Mucosa of descending colon (tissue), 3 donors: ENCODE data around the gene COL11A2. TPM values are rescaled to one million over a fixed set of nuclear protein-coding genes. Genes with fewer than 3 reads are reported as not detected.

Source experiments
- ATAC-seq: fragments of 200-7000 bp; cut with Tn5 transposase; one replicate; pipeline ENCODE4 v1.9.1; 2020; ENCODE audit warnings: mild to moderate bottlenecking, moderate library complexity
- DNase-seq, 3 donors: peaks; one replicate each; pipeline ENCODE4 v3.0.0-alpha.2; 2020
- H3K36me3 ChIP-seq: fragments of 200-600 bp; one replicate; pipeline ENCODE4 v1.8.0; 2021; ENCODE audit warnings: low read depth, mild to moderate bottlenecking
- H3K4me1 ChIP-seq: fragments of 200-600 bp; one replicate; pipeline ENCODE4 v1.8.0; 2021; ENCODE audit warnings: low read depth, mild to moderate bottlenecking
- H3K4me3 ChIP-seq: fragments of 200-600 bp; one replicate; pipeline ENCODE4 v1.8.0; 2021; ENCODE audit warnings: mild to moderate bottlenecking
- H3K9me3 ChIP-seq: fragments of 200-600 bp; one replicate; pipeline ENCODE4 v1.8.0; 2021; ENCODE audit warnings: mild to moderate bottlenecking
- intact Hi-C, 2 donors: fragments of 100-400 bp; cut with DNase I in 1 of 2; cut with micrococcal nuclease in 1 of 2; formaldehyde crosslinking; loops; one replicate each; pipeline versions ENCODE4 v1.11.0 to v1.11.1; 2022; cut with DNase I, micrococcal nuclease
- total RNA-seq, 3 donors: library from RNA; stranded (reverse); fragmentation: NEBNext Ultra II Directional in 2 of 3; extraction: Animal tissue kit (Norgen Biotek cat#: 25700) in 2 of 3; gene quantifications; one replicate each; pipeline versions ENCODE4 v1.2.1 to v1.2.4, GENCODE V29; 2021 to 2023
- TF ChIP-seq, protein P1 (sequence below): fragments of 200-600 bp; IDR thresholded peaks from one replicate; pipeline ENCODE4 v1.8.0; 2022; ENCODE audit warnings: antibody characterized with exemption, mild to moderate bottlenecking
- donor health status: DM: no; HTN: no; CAD: no; lungs with moderate emphysema.
- donor health status: DM: no; HTN: no; CAD: no.
- donor health status: DM: no; HTN: yes; CAD: no.

COL11A2 gene
- total RNA-seq, 3 donors from 2014 or later, result 0.27 to 1.1 (median 0.52) TPM

DNA sequence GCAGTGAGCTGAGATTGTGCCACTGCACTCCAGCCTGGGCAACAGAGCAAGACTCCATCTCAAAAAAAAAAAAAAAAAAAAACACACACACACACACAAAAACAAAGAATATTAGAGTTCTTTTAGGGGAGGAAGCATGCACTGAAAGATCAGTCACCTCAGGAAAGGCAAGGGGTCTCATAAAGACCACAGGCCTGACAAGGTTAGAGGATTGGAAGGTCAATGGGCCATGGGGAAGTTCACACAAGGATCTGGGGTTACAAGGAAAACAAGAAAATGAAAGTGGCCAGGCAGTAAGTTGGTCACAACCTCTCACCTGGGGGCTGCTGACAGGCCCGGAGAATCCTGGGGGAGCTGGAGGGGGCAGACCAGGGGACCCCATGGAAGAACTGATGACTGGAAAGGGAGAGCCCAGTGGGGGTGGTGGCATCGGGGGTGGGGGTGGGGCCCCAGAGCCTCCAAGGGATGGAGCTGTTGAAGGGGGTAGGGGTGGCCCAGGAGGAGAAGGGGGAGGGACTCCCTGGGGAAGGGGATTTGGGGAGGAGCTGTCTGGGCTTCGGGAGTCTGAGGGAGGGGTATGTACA lies 6.7 kb upstream of the COL11A2 start:
- Histone ChIP-seq H3K36me3 (peaks cover 8% of the 10 kb centered on the region), H3K9me3 (no peaks in the 10 kb centered on the region), H3K4me3 (no peak overlapping the region), H3K4me1 (peaks cover 40% of the 10 kb centered on the region)
- TF ChIP-seq, protein P1, sequence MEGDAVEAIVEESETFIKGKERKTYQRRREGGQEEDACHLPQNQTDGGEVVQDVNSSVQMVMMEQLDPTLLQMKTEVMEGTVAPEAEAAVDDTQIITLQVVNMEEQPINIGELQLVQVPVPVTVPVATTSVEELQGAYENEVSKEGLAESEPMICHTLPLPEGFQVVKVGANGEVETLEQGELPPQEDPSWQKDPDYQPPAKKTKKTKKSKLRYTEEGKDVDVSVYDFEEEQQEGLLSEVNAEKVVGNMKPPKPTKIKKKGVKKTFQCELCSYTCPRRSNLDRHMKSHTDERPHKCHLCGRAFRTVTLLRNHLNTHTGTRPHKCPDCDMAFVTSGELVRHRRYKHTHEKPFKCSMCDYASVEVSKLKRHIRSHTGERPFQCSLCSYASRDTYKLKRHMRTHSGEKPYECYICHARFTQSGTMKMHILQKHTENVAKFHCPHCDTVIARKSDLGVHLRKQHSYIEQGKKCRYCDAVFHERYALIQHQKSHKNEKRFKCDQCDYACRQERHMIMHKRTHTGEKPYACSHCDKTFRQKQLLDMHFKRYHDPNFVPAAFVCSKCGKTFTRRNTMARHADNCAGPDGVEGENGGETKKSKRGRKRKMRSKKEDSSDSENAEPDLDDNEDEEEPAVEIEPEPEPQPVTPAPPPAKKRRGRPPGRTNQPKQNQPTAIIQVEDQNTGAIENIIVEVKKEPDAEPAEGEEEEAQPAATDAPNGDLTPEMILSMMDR, result no peak
- ATAC-seq (no peak), DNase-seq (no peak)
- intact Hi-C loops, result no loop called here

DNA sequence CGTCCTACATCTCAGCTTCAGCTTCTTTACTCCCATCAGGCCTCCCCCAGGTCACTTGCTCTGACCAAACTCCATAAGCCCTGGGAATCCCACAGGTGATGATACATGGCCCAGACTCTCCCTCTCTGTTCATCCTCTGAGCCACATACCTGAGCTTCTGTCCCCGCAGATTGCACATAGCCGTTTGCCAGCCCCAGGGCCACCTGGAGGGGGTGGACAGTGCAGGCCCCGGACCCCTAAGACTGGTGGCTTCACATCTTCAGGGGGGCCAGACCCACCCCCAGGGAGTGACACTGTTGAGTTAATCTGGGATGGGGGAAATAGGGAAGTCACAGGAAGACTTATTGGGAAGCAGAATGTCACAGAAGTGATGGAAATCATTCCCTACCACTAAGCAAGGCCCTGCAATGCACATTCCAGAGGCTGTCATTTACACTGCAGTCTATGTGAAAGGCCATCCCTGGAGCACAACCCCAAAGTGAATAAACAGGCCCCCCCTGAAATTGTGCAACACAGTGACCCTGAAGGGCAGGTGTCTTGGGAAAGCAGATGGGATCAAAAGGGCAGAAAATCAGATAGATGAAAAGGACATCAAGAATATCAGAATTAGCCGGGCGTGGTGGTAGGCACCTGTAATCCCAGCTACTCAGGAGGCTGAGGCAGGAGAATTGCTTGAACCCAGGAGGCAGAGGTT lies 6.0 kb upstream of the COL11A2 start:
- DNase-seq, result peak in 1 of 3 donors; percentile 50
- intact Hi-C loops, result no loop called here
- TF ChIP-seq, protein P1, result no peak
- Histone ChIP-seq H3K4me3 (no peak overlapping the region), H3K36me3 (peaks cover 8% of the 10 kb centered on the region), H3K9me3 (no peaks in the 10 kb centered on the region), H3K4me1 (peaks cover 39% of the 10 kb centered on the region)
- ATAC-seq, result no peak

DNA sequence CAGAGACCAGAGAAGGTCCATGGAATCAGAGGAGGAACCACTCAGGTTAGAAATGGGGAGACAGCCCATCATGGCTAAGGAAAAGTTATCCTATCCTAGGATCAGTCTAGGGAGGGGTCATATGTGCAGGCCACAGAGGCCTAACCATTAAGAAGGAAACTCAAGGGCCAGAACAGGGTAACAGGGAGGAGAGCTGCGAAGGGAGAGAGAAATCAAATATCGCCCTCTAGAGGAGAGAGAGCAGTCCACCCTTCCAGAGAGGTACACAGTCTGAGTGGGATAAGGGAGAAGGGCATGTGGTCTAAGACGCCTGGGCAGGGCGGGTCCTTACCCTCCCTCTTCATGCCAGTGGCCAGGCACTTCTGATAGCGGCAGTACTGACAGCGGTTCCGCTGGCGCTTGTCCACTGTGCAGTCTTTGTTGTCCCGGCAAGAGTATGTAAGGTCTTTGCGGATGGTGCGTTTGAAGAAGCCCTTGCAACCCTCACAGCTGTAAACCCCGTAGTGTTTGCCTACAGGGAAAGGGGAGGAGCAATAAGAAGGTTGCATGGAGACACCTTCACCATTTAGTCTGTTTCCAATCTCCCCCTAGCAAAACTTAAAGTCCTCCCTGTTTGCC lies 5.3 kb upstream of the COL11A2 start:
- TF ChIP-seq, protein P1, result peak; percentile 35
- DNase-seq, result peak; percentile 45 to 63 (median 56)
- ATAC-seq, result peak; percentile 38
- intact Hi-C loops, result no loop called here
- Histone ChIP-seq H3K36me3 (peaks cover 8% of the 10 kb centered on the region), H3K4me3 (no peak overlapping the region), H3K4me1 (peaks cover 38% of the 10 kb centered on the region), H3K9me3 (no peaks in the 10 kb centered on the region)

DNA sequence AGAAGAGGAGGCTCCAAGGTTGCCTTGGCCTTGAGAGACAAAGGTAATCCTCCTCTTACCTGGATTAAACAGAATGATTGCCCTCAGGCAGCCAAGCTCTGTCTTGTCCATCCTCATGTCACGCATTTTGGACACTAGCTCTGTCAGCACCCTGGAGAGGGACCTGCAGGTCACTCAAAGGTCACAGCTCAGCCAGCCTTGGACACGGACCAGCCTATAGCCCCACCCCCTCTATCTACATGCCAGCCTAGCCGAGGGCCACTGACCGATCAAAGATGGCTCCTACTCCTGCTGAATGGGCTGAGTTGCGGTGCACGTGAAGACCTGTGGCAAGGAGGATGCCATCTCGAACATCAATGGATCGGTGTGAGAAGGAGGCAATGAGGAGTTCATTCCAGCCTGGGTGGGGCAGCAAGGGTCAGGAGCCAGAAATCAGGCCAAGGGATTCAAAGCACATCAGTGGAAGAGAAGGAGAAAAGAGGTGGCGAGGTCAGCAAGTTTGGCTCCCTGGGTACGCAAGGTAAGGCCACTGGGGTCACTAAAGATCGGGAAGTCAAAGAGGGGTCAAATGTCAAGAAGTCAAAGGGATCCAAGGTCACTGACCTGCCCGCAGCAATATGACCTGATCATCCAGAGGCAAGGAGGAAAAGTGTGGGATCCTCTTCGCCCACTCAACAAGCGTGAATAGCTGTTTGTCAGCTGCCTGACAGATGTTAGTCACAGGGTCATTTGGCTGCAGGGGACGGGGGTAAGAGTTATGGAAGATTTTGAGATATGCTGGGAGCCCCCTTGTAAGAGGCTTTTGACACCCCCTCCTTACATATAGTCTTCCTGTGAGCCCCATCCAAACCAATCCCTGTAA lies 3.3 kb upstream of the COL11A2 start:
- Histone ChIP-seq H3K9me3 (no peaks in the 10 kb centered on the region), H3K36me3 (peaks cover 8% of the 10 kb centered on the region), H3K4me3 (no peak overlapping the region), H3K4me1 (peaks cover 31% of the 10 kb centered on the region)
- TF ChIP-seq, protein P1, result no peak
- intact Hi-C loops, result no loop called here
- no peak for ATAC-seq
- DNase-seq, result peak in 1 of 3 donors; percentile 42

DNA sequence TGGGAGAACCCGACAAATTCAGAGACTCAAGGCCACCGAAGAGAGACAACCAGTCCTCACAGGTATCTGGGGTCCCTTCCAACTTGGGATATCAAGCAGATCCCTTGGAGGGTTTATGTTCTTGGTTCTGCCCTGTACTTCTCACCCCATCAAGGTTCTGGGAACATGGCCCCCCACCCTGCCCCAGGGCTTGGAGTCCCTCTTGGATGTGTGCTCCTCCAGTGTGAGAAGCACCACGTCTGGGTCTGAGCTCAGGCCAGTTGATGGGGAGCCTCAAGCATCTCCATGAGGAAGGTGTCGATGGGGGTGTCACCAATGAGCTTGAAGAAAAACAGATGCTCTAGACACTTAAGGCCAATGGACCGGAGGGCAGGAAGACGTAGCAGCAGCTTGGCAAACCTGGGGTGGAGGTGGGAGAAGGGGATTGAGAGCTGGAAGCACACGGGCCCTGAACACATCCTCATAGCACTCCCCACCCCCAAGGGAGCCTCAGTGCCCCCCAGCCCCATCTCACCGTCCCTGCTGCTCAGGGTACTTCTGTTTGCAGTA lies 2.2 kb upstream of the COL11A2 start:
- H3K4me3 ChIP-seq, result no peak overlapping the region
- no peaks in the 10 kb centered on the region for H3K9me3 ChIP-seq
- peaks cover 30% of the 10 kb centered on the region for H3K4me1 ChIP-seq
- DNase-seq, result peak in 1 of 3 donors; percentile 27
- intact Hi-C loops, result no loop called here
- TF ChIP-seq, protein P1, result no peak
- H3K36me3 ChIP-seq, result peaks cover 8% of the 10 kb centered on the region
- ATAC-seq, result no peak
